GM18498 (cell line): Measurements from ENCODE around the gene ADAMTS15.

Source experiments
- ATAC-seq: cut with Tn5 transposase; IDR thresholded peaks from one replicate; pipeline ENCODE4 v1.9.1; 2021; ENCODE audit warnings: mild to moderate bottlenecking, moderate library complexity; ENCODE audit not compliant: unreplicated experiment

Gene ADAMTS15

GRCh38 chr11:130457623-130458409 lies 9.4 kb downstream of the ADAMTS15 start:
- no peak for ATAC-seq

- ATAC-seq: no peak
These were observed 9.9 kb downstream of the ADAMTS15 start for GRCh38 chr11:130458410-130458729.

- no peak for ATAC-seq
These were observed 11.1 kb downstream of the ADAMTS15 start for GRCh38 chr11:130459521-130459920.

GRCh38 chr11:130462101-130462885 lies 13.8 kb downstream of the ADAMTS15 start:
- ATAC-seq: no peak

GRCh38 chr11:130462931-130463330 lies 14.5 kb downstream of the ADAMTS15 start:
- ATAC-seq: no peak

GRCh38 chr11:130464291-130464812 lies 15.9 kb downstream of the ADAMTS15 start:
- no peak for ATAC-seq

GRCh38 chr11:130465263-130465662 lies 16.8 kb downstream of the ADAMTS15 start:
- ATAC-seq: no peak

- ATAC-seq: no peak
These were observed 18.9 kb downstream of the ADAMTS15 start for GRCh38 chr11:130467116-130467900.

GRCh38 chr11:130469181-130469580 lies 20.7 kb downstream of the ADAMTS15 start:
- no peak for ATAC-seq

GRCh38 chr11:130470832-130471706 lies 22.6 kb downstream of the ADAMTS15 start:
- no peak for ATAC-seq

GRCh38 chr11:130471731-130472433 lies 23.4 kb downstream of the ADAMTS15 start:
- no peak for ATAC-seq

GRCh38 chr11:130472434-130472961 lies 24.1 kb downstream of the ADAMTS15 start:
- no peak for ATAC-seq

- ATAC-seq: no peak
These were observed 24.8 kb downstream of the ADAMTS15 start for GRCh38 chr11:130473056-130473794.

- no peak for ATAC-seq
These were observed 25.4 kb downstream of the ADAMTS15 start for GRCh38 chr11:130473795-130474377.

- no peak for ATAC-seq
These were observed 26.4 kb downstream of the ADAMTS15 start for GRCh38 chr11:130474637-130475400.

- ATAC-seq: no peak
These were observed 27.1 kb downstream of the ADAMTS15 start for GRCh38 chr11:130475426-130476053.
